Endothelial cell of umbilical vein (primary cell): Measurements from ENCODE around the gene NUP214. TPM values are rescaled to one million over a fixed set of nuclear protein-coding genes. Genes with fewer than 3 reads are reported as not detected.

ENCODE experiments used
- BruUV-seq: library from RNA; stranded (reverse); fragments of 400-500 nt; replicated peaks from 2 replicates; lab custom pipeline; 2021; lab: Mats Ljungman, UMichigan
- CTCF ChIA-PET: fragments of 300-600, 350-600 bp; sonication (Branson Sonifier 250); formaldehyde crosslinking; loops from one replicate; lab custom pipeline; 2021; ENCODE audit warnings: antibody characterized with exemption, inconsistent platforms; lab: Charles Lee
- POLR2A ChIA-PET: fragments of 300-600, 350-600 bp; sonication (Branson Sonifier 250); formaldehyde crosslinking; loops from one replicate; lab custom pipeline; 2021; ENCODE audit warnings: antibody characterized with exemption, inconsistent platforms; lab: Charles Lee
- DNase-seq: peaks from one replicate; pipeline ENCODE4 v3.0.0-alpha.2; 2011; ENCODE audit warnings: low read depth, low spot score
- FAIRE-seq: peaks from 2 replicates; lab custom pipeline; 2011; peaks lifted over from hg19 to GRCh38; lab: Jason Lieb, UNC
- H2AFZ ChIP-seq: 2 replicates; pipeline ENCODE4 v1.6.0; 2012; ENCODE audit warnings: low read depth, low read length, control low read depth, inconsistent platforms
- H3K27ac ChIP-seq: 2 replicates; pipeline ENCODE4 v1.5.1; 2011; ENCODE audit warnings: low read depth, mild to moderate bottlenecking, control low read depth, low read length, moderate library complexity; ENCODE audit not compliant: insufficient read depth
- H3K27me3 ChIP-seq, 2 experiments: 2 replicates each; pipeline versions ENCODE4 v1.6.0 to v1.6.1; 2011; ENCODE audit warnings: low read length in 2 of 2, mixed read lengths in 1 of 2; ENCODE audit not compliant: control insufficient read depth in 2 of 2, insufficient read depth in 2 of 2
- H3K36me3 ChIP-seq, 2 experiments: 2 replicates in 1 of 2; 3 replicates in 1 of 2; pipeline ENCODE4 v1.5.1; 2011; ENCODE audit warnings: low read length in 2 of 2, mild to moderate bottlenecking in 1 of 2, moderate library complexity in 1 of 2; ENCODE audit not compliant: control insufficient read depth in 2 of 2, insufficient read depth in 2 of 2; ENCODE audit errors: extremely low read depth in 1 of 2
- H3K4me1 ChIP-seq: 3 replicates; pipeline ENCODE4 v1.5.1; 2011; ENCODE audit warnings: mild to moderate bottlenecking, low read length; ENCODE audit not compliant: control insufficient read depth, insufficient read depth; ENCODE audit errors: extremely low read depth
- H3K4me2 ChIP-seq: 2 replicates; pipeline ENCODE4 v1.6.1; 2011; ENCODE audit warnings: low read length, control low read depth, mixed read lengths; ENCODE audit not compliant: insufficient read depth
- H3K4me3 ChIP-seq, 3 experiments: fragments of 200-600 bp in 1 of 3; sonication (generic), shearing (Covaris generic) in 1 of 3; replicated peaks in 1 of 3; 2 replicates each; pipeline ENCODE4 v1.5.1; 2011 to 2016; ENCODE audit warnings: control low read depth in 3 of 3, low read length in 3 of 3, mild to moderate bottlenecking in 2 of 3, inconsistent platforms in 1 of 3, low read depth in 1 of 3, moderate library complexity in 1 of 3; ENCODE audit not compliant: insufficient read depth in 1 of 3
- H3K79me2 ChIP-seq: 2 replicates; pipeline ENCODE4 v1.6.0; 2012; ENCODE audit warnings: low read length, inconsistent platforms; ENCODE audit not compliant: control insufficient read depth, insufficient read depth
- H3K9ac ChIP-seq: replicated peaks from 2 replicates; pipeline ENCODE3; 2011; ENCODE audit warnings: low read length, control low read depth; ENCODE audit not compliant: insufficient read depth; ENCODE audit errors: extremely low read depth
- H3K9me1 ChIP-seq: replicated peaks from 3 replicates; pipeline ENCODE4 v1.6.0; 2011; ENCODE audit warnings: mild to moderate bottlenecking, low read length; ENCODE audit not compliant: control insufficient read depth, insufficient read depth; ENCODE audit errors: extremely low read depth
- H3K9me3 ChIP-seq: replicated peaks from 2 replicates; pipeline ENCODE4 v1.5.1; 2012; ENCODE audit warnings: low read length, inconsistent platforms; ENCODE audit not compliant: control insufficient read depth, insufficient read depth
- H4K20me1 ChIP-seq: replicated peaks from 2 replicates; pipeline ENCODE3; 2011; ENCODE audit warnings: mild to moderate bottlenecking, low read length; ENCODE audit not compliant: control insufficient read depth, insufficient read depth; ENCODE audit errors: extremely low read depth
- FOS ChIP-seq: IDR thresholded peaks from 2 replicates; pipeline ENCODE4 v1.6.1; 2011; ENCODE audit warnings: mild to moderate bottlenecking, low read length, moderate library complexity, borderline replicate concordance; ENCODE audit not compliant: insufficient read depth
- GATA2 ChIP-seq: IDR thresholded peaks from 2 replicates; pipeline ENCODE4 v1.7.0; 2011; ENCODE audit warnings: low read depth, mild to moderate bottlenecking, moderate library complexity, mixed read lengths, low read length; ENCODE audit not compliant: insufficient read length, insufficient read depth
- JUN ChIP-seq: IDR thresholded peaks from 2 replicates; pipeline ENCODE4 v1.6.1; 2011; ENCODE audit warnings: borderline replicate concordance, low read depth; ENCODE audit not compliant: insufficient read length, insufficient read depth
- MYC ChIP-seq: IDR thresholded peaks from one replicate; pipeline ENCODE4 v1.6.1; 2011; ENCODE audit warnings: mild to moderate bottlenecking, low read depth, low read length
- dilution Hi-C: fragments of 300-500 bp; cut with MboI; formaldehyde crosslinking; loops from one replicate; pipeline ENCODE4 v1.15.0; 2019; ENCODE audit warnings: low sequenced_read_pairs; ENCODE audit not compliant: extremely low pct_ligation_motif_present
- intact Hi-C: fragments of 100-400 bp; cut with micrococcal nuclease; formaldehyde crosslinking; loops from one replicate; pipeline ENCODE4 v1.10.0; 2022
- polyA plus RNA-seq, 4 experiments: library from polyadenylated mRNA; depleted of rRNA in 3 of 4; stranded (reverse) in 3 of 4; unstranded in 1 of 4; fragments of >200 nt; gene quantifications; 2 replicates each; pipeline versions ENCODE4 v1.2.1 to v1.2.3, GENCODE V29; 2011 to 2012; ENCODE audit warnings: missing spikeins in 1 of 4
- total RNA-seq: library from RNA; stranded (reverse); gene quantifications from 2 replicates; pipeline ENCODE4 v1.2.3, GENCODE V29; 2021
- TF ChIP-seq, protein P1 (sequence below), 2 donors: IDR thresholded peaks; 1 replicate in 1 of 2; 2 replicates in 1 of 2; pipeline ENCODE4 v1.5.1; 2011; ENCODE audit warnings: low read length in 2 of 2, mild to moderate bottlenecking in 2 of 2, moderate library complexity in 2 of 2, control low read depth in 1 of 2, inconsistent platforms in 1 of 2, low read depth in 1 of 2; ENCODE audit not compliant: insufficient read depth in 1 of 2; ENCODE audit errors: extremely low read depth in 1 of 2

The NUP214 gene
- total and polyA plus RNA-seq, 2 donors (not counting 3 experiments of a cell fraction or from before 2014, with no cell fraction given), result 28.7 to 65.9 TPM

- Histone ChIP-seq H3K79me2 (no peaks in the 10 kb centered on the region), H3K4me1 (no peaks in the 10 kb centered on the region), H3K36me3 (no peaks in the 10 kb centered on the region), H3K9me3 (no peaks in the 10 kb centered on the region), H3K9me1 (no peaks in the 10 kb centered on the region), H4K20me1 (no peaks in the 10 kb centered on the region), H2AFZ (no peak overlapping the region), H3K27ac (no peak overlapping the region), H3K27me3 (peaks cover 20 to 23% of the 10 kb centered on the region in 2 experiments), H3K4me3 (no peak overlapping the region), H3K4me2 (no peak overlapping the region), H3K9ac (no peak overlapping the region)
- DNase-seq (no peak), FAIRE-seq (no peak)
- TF ChIP-seq GATA2, result no peak
- TF ChIP-seq, protein P1, sequence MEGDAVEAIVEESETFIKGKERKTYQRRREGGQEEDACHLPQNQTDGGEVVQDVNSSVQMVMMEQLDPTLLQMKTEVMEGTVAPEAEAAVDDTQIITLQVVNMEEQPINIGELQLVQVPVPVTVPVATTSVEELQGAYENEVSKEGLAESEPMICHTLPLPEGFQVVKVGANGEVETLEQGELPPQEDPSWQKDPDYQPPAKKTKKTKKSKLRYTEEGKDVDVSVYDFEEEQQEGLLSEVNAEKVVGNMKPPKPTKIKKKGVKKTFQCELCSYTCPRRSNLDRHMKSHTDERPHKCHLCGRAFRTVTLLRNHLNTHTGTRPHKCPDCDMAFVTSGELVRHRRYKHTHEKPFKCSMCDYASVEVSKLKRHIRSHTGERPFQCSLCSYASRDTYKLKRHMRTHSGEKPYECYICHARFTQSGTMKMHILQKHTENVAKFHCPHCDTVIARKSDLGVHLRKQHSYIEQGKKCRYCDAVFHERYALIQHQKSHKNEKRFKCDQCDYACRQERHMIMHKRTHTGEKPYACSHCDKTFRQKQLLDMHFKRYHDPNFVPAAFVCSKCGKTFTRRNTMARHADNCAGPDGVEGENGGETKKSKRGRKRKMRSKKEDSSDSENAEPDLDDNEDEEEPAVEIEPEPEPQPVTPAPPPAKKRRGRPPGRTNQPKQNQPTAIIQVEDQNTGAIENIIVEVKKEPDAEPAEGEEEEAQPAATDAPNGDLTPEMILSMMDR (IDR thresholded peaks at IDR 0.05; ENCODE audit: extremely low read depth in 1 of 2, insufficient read depth in 1 of 2, low read depth in 1 of 2, low read length in 2 of 2), result no peak
- TF ChIP-seq FOS, result no peak
- no peak for TF ChIP-seq MYC
- no peak for TF ChIP-seq JUN
- ChIA-PET CTCF (no interaction called here), POLR2A (no interaction called here)
- BruUV-seq, result no TSS peak
- intact Hi-C loops, result no loop called here
- dilution Hi-C loops, result no loop called here
Observed at GRCh38 chr9:131282175-131282574, 156.8 kb downstream of the NUP214 start.
